Right kidney (tissue), 9 donors: ENCODE measurements around the gene ZDHHC7.
"Not testable (repeated sequence)": the region's sequence is repeated elsewhere in the genome, so short reads cannot be mapped to it uniquely, and the experiment has no call there.

Experiments used
- DNase-seq: peaks from one replicate; pipeline ENCODE4 v3.0.0-alpha.2; 2016
- long read RNA-seq, 8 donors: transcript quantifications; one replicate each; lab custom pipeline, GENCODE V29; 2026

ZDHHC7 gene
- long read RNA-seq, donor 1, transcript ZDHHC7-201 (8 exons, 3,442 nt) = major isoform, 14 of 18 reads
- long read RNA-seq, donor 1, partial matches to known transcripts = 0 of 18 reads
- long read RNA-seq, donor 1, other reads (novel, unspliced or antisense) = 0 of 18 reads
- long read RNA-seq, donor 2, partial matches to known transcripts = 0 of 4 reads
- long read RNA-seq, donor 2, other reads (novel, unspliced or antisense) = 0 of 4 reads
- long read RNA-seq, donor 3, transcript ZDHHC7-201 (8 exons, 3,442 nt) = major isoform, 9 of 12 reads
- long read RNA-seq, donor 3, partial matches to known transcripts = 0 of 12 reads
- long read RNA-seq, donor 3, other reads (novel, unspliced or antisense) = 0 of 12 reads
- long read RNA-seq, donor 4, transcript ZDHHC7-201 (8 exons, 3,442 nt) = major isoform, 8 of 11 reads
- long read RNA-seq, donor 4, partial matches to known transcripts = 0 of 11 reads
- long read RNA-seq, donor 4, other reads (novel, unspliced or antisense) = 0 of 11 reads
- long read RNA-seq, donor 5, transcript ZDHHC7-201 (8 exons, 3,442 nt) = major isoform, 9 of 10 reads
- long read RNA-seq, donor 5, partial matches to known transcripts = 0 of 10 reads
- long read RNA-seq, donor 5, other reads (novel, unspliced or antisense) = 0 of 10 reads
- long read RNA-seq, donor 6, transcript ZDHHC7-201 (8 exons, 3,442 nt) = major isoform, 19 of 42 reads
- long read RNA-seq, donor 6, partial matches to known transcripts = 22 of 42 reads
- long read RNA-seq, donor 6, other reads (novel, unspliced or antisense) = 0 of 42 reads
- long read RNA-seq, donor 7 = 0 reads
- long read RNA-seq, donor 8, transcript ZDHHC7-201 (8 exons, 3,442 nt) = major isoform, 14 of 18 reads
- long read RNA-seq, donor 8, partial matches to known transcripts = 0 of 18 reads
- long read RNA-seq, donor 8, other reads (novel, unspliced or antisense) = 0 of 18 reads

GRCh38 chr16:85010931-85011845 lies at the start of gene ZDHHC7:
Gene ZDHHC7, minus strand, starts transcription at chr16:85011535. Its CDS starts 20,917 bp downstream, at chr16:84990618.
- DNase-seq = peak; percentile 98

- DNase-seq = no peak
Measured at GRCh38 chr16:85058909-85059308, 47.6 kb upstream of the ZDHHC7 start.

- DNase-seq = no peak
Measured at GRCh38 chr16:85057948-85058347, 46.6 kb upstream of the ZDHHC7 start.

DNA sequence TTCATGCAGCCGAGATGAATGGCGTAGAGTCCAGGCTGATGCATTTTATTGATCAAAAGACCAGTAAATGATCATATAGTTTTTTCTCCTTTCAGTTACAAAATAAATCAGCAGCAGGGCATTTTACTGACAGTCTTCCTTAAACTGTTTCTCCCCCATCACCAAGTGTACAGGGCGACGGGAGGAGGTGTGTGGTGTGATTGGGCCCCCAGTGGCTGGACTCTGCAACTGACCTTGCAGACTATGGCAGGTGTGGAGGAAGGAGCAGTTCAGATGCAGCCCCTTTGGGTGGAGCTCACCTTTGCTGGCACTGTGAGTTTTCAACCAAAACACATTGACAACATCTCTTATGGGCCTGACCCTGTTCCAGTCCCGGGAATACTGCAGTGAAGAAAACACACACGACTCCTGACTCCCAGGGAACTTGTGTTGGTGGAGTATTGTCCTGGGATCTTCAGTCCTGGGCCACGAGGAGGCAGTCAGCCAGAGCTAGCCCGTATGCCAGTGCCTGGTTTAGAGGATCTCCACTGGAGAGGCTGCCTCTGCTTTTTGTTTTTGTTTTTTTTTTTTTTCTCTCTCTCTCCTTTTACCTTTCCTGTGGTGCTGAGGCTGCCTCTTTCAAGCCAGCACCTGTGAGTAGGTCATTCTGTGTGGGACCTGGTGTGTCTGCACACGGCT lies 46.0 kb upstream of the ZDHHC7 start:
- DNase-seq = no peak

- no peak for DNase-seq
Measured at GRCh38 chr16:85056211-85056748, 44.9 kb upstream of the ZDHHC7 start.

GRCh38 chr16:85055493-85056210 lies 44.3 kb upstream of the ZDHHC7 start:
- peak; percentile 31 for DNase-seq

- DNase-seq = no peak
Measured at GRCh38 chr16:85054948-85055492, 43.7 kb upstream of the ZDHHC7 start.

GRCh38 chr16:85054321-85054720 lies 43.0 kb upstream of the ZDHHC7 start:
- not testable (repeated sequence) for DNase-seq

DNA sequence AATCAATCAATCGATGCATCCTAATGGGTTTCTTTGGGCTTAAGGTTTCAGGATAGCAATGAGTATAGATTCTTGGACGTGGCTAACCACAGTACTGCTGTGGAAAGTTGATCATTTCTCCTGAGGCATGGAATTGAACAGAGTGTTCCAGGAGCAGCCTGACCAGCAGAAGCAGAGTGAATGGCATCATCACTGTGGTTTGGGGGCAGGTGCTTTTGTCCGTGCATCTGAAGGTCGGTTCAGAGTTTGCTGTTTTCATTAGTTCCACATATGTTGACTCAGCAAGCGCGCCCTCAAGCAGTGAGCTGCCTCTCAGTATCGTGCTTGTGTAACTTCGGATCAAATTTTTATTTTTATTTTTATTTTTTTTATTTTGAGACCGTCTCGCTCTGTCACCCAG lies 41.2 kb upstream of the ZDHHC7 start:
- no peak for DNase-seq

DNA sequence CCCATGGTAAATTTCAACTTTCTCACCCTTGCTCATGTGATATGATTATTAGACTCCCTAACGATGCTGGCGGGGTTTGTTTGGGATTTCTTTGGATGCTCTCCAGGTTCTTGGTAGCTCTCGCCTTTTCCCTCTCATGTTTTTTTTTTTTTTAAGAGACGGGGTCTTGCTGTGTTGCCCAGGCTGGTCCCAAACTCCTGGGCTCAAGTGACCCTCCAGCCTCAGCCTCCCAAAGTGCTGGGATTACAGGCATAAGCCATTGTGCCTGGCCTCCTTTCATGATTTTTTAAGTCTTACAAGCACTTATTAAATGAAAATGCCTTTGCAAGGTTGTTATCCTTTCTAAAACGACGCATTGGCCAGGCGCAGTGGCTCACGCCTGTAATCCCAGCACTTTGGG lies 40.3 kb upstream of the ZDHHC7 start:
- DNase-seq = no peak

DNA sequence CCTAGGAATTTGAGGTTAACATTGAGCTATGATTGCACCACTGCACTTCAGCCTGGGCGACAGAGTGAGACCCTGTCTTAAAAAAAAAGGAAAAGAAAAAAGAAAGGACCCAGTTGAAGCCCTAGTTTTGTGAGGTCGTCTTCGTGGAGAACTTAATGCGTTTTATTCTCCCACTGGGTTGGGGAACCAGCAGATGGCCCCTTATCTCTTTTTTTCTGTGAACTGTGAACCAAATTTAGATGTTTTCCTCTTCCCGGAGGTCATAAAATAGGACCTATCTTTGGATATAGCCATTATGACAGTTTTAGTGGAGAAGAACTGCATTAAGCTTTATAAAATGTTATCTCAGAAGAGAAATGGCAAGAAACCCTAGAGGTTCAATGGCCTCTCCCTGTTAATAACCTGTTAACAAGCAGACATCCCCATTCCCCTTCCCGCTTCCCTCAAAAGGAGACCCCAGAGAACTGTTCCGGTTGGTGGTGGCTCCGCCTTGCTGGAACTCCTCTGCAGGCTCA lies 39.8 kb upstream of the ZDHHC7 start:
- DNase-seq = no peak

DNA sequence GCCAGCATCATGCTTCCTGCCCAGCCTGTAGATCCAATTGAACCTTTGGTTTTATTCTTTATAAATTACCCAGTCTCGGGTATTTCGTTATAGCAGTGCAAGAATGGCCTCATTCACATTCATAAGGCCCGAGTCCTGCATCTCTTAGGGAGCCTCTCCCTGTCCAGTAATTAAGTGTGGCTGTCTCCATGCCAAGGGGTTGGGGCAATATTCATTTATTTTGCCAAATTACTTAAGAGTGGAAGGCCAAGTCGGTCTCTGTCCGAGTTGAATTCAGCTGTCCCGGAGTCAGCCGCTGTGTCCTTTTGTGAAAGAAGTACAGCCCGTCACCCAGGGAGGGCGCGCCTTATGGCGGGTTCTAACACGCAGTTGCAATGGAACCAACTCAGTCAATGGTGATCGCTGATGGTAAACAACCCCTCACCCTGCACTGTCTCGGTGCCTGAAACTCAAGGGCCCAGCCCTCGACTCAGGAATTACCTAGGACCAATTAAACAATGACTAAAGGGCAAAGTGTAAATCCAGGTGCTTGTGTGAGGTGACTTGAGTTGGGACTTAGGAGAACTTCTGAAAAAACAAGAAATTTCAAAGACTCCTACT lies 38.5 kb upstream of the ZDHHC7 start:
- no peak for DNase-seq

GRCh38 chr16:85048921-85049562 lies 37.7 kb upstream of the ZDHHC7 start:
- no peak for DNase-seq

- no peak for DNase-seq
Measured at GRCh38 chr16:85047867-85048455, 36.6 kb upstream of the ZDHHC7 start.

DNA sequence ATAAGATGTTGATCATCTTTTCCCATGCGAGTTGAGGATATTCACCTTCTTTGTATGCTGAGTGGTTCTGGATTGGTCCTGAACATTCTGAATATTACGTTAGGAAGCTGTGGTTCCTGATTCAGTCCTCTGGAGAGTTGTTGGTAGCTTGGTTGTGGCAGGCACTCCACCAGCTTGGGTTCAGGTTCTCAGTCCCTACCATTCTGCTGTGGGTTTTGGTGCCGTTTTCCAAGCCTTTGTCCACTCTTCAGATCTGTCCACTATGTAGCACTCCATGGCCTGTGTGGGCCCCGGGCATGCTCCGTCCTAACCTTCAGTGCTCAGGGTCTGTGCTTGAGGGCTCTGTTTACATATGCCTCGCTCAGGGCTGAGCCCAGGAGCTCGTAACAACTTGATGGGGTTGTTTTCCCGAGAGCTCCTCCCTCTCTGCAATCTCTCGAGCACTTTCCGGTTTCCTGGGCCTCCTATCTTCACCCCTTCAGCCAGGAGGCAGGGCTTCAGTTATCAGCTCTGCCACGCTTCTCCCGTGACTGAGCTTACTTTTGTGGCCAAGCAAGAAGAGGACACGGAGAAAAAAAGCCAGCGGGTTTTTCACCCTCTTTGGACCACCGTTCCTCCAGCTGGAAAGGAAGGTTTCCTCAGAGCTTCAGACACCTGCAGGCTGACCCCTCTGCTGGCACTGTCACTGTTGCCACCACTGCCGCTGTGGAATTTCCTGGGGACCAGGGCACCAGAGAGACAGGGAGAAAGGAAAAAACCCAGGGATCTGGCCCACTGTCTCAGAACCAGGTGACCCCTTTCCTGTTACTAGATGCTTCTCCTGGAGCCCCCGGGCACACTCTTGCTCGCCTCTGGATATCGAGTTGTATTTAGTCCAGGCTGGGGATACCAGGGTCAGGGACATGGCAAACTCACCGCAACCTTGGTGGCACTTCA lies 35.9 kb upstream of the ZDHHC7 start:
- no peak for DNase-seq

DNA sequence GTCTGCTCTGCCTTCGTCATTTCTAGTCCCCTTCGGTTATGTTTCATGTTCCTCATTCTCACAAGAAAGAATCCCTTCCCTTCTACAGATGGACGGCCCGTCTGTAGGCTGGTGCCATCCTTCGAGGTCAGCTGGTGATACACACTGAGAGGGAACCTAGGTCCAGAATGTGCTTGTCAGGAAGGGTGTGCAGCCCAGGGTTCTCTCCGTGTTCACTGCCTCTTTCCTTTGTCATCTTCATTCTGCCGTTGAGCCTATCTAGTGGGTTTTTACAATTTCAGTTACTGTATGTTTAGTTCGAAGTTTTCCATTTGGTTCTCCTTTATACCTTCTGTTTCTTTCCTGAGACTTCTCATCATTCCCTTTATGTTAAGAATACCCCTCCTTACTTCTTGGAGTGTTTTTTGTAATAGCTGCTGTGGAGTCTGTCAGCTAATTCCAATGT lies 35.2 kb upstream of the ZDHHC7 start:
- DNase-seq = no peak
